DOHH2 (cell line): Measurements from ENCODE around the gene UBE2V1.

Experiments used
- H3F3A ChIP-seq: fragments of 200-600 bp; sonication (generic), shearing (Covaris generic); 2 replicates; pipeline ENCODE4 v1.6.0; 2016; ENCODE audit warnings: antibody characterized with exemption, mild to moderate bottlenecking; ENCODE audit not compliant: control insufficient read depth, insufficient read depth
- H3K27ac ChIP-seq: fragments of 200-600 bp; sonication (generic); 2 replicates; pipeline ENCODE4 v1.5.1; 2014; ENCODE audit warnings: low read depth, mild to moderate bottlenecking, low read length, moderate library complexity
- H3K27me3 ChIP-seq: fragments of 200-600 bp; sonication (generic); 2 replicates; pipeline ENCODE4 v1.6.1; 2014; ENCODE audit warnings: mild to moderate bottlenecking, low read length, mixed read lengths; ENCODE audit not compliant: control insufficient read depth
- H3K36me3 ChIP-seq: fragments of 200-600 bp; sonication (generic); 2 replicates; pipeline ENCODE4 v1.6.1; 2014; ENCODE audit warnings: mild to moderate bottlenecking, low read length, moderate library complexity, mixed read lengths; ENCODE audit not compliant: control insufficient read depth
- H3K4me1 ChIP-seq: fragments of 200-600 bp; sonication (generic); 2 replicates; pipeline ENCODE4 v1.6.1; 2014; ENCODE audit warnings: mild to moderate bottlenecking, low read length, mixed read lengths; ENCODE audit not compliant: control insufficient read depth
- H3K4me2 ChIP-seq: fragments of 200-600 bp; sonication (generic); 2 replicates; pipeline ENCODE4 v1.6.0; 2014; ENCODE audit warnings: mild to moderate bottlenecking, low read length, moderate library complexity
- H3K4me3 ChIP-seq: fragments of 200-600 bp; sonication (generic); 2 replicates; pipeline ENCODE4 v1.5.1; 2014; ENCODE audit warnings: mild to moderate bottlenecking, low read length, mixed read lengths
- H3K79me2 ChIP-seq: fragments of 200-600 bp; sonication (generic); 2 replicates; pipeline ENCODE4 v1.6.1; 2014; ENCODE audit warnings: mild to moderate bottlenecking, low read length, mixed read lengths; ENCODE audit not compliant: control insufficient read depth
- H3K9me2 ChIP-seq: fragments of 200-600 bp; sonication (generic); replicated peaks from 2 replicates; pipeline ENCODE4 v1.6.1; 2014; ENCODE audit warnings: mild to moderate bottlenecking, low read length, mixed read lengths; ENCODE audit not compliant: control insufficient read depth
- H3K9me3 ChIP-seq: fragments of 200-600 bp; sonication (generic); 2 replicates; pipeline ENCODE4 v1.6.1; 2014; ENCODE audit warnings: antibody characterized with exemption, low read length, mixed read lengths; ENCODE audit not compliant: control insufficient read depth, insufficient read depth
- H4K20me1 ChIP-seq: fragments of 200-600 bp; sonication (generic); 2 replicates; pipeline ENCODE4 v1.6.0; 2014; ENCODE audit warnings: low read depth, mild to moderate bottlenecking, antibody characterized with exemption, low read length, moderate library complexity; ENCODE audit not compliant: control insufficient read depth, insufficient read depth
- CTCF ChIP-seq: fragments of 200-600 bp; sonication (generic); IDR thresholded peaks from one replicate; pipeline ENCODE4 v1.5.1; 2014; ENCODE audit warnings: antibody characterized with exemption, mild to moderate bottlenecking, low read depth, low read length; ENCODE audit not compliant: poor library complexity, severe bottlenecking
- EZH2phosphoT487 ChIP-seq: fragments of 200-600 bp; sonication (generic); IDR thresholded peaks from 2 replicates; pipeline ENCODE4 v1.6.1; 2017; ENCODE audit warnings: borderline replicate concordance, mild to moderate bottlenecking, antibody characterized with exemption, low read length, moderate library complexity, mixed read lengths

Gene UBE2V1

GRCh38 chr20:50043573-50044352 lies 69.2 kb downstream of the UBE2V1 start:
- no peak overlapping the region for H3K27ac ChIP-seq
- H3K9me3 ChIP-seq, result no peaks in the 10 kb centered on the region
- no peaks in the 10 kb centered on the region for H3K9me2 ChIP-seq
- peaks cover 15% of the 10 kb centered on the region; the same call in 1 of the 2 replicates for H3K27me3 ChIP-seq
- H3K4me2 ChIP-seq, result no peak overlapping the region
- no peaks in the 10 kb centered on the region for H3F3A ChIP-seq
- TF ChIP-seq CTCF (no peak), EZH2phosphoT487 (no peak)
- no peak overlapping the region for H3K4me3 ChIP-seq
- no peaks in the 10 kb centered on the region for H3K79me2 ChIP-seq
- no peaks in the 10 kb centered on the region for H4K20me1 ChIP-seq
- H3K36me3 ChIP-seq, result no peaks in the 10 kb centered on the region
- H3K4me1 ChIP-seq, result peaks cover 22% of the 10 kb centered on the region

- Histone ChIP-seq H3K4me1 (peaks cover 16% of the 10 kb centered on the region), H3K27ac (no peak overlapping the region), H4K20me1 (no peaks in the 10 kb centered on the region)
Observed at GRCh38 chr20:50042370-50043313, 70.3 kb downstream of the UBE2V1 start.

GRCh38 chr20:50041246-50041873 lies 71.6 kb downstream of the UBE2V1 start:
- Histone ChIP-seq H4K20me1 (no peaks in the 10 kb centered on the region), H3K4me1 (peaks cover 12% of the 10 kb centered on the region), H3K9me3 (no peaks in the 10 kb centered on the region), H3F3A (no peaks in the 10 kb centered on the region), H3K79me2 (no peaks in the 10 kb centered on the region), H3K27ac (no peak overlapping the region), H3K4me3 (peak overlapping the region; percentile 14; the same call in 1 of the 2 replicates), H3K27me3 (peaks cover 7% of the 10 kb centered on the region; the same call in 1 of the 2 replicates), H3K9me2 (no peaks in the 10 kb centered on the region), H3K36me3 (no peaks in the 10 kb centered on the region), H3K4me2 (peak overlapping the region; percentile 56)
- TF ChIP-seq CTCF, result no peak
- no peak for TF ChIP-seq EZH2phosphoT487

More at GRCh38 chr20:50042370-50043313, 70.3 kb downstream of the UBE2V1 start:
- H3K4me3 ChIP-seq, result no peak overlapping the region
- no peaks in the 10 kb centered on the region for H3K9me3 ChIP-seq
- H3K4me2 ChIP-seq, result no peak overlapping the region
- no peaks in the 10 kb centered on the region for H3K79me2 ChIP-seq
- no peaks in the 10 kb centered on the region for H3F3A ChIP-seq
- no peaks in the 10 kb centered on the region for H3K36me3 ChIP-seq
- no peaks in the 10 kb centered on the region for H3K9me2 ChIP-seq
- TF ChIP-seq EZH2phosphoT487, result no peak
- no peak for TF ChIP-seq CTCF
- peaks cover 13% of the 10 kb centered on the region; the same call in 1 of the 2 replicates for H3K27me3 ChIP-seq
